B cell (primary cell): Measurements from ENCODE around the gene MON2.

Experiments
- CTCF ChIP-seq: fragments of 200-600 bp; IDR thresholded peaks from one replicate; pipeline ENCODE4 v1.8.0; 2022; ENCODE audit warnings: antibody characterized with exemption, mild to moderate bottlenecking
- EZH2 ChIP-seq: IDR thresholded peaks from 2 replicates; pipeline ENCODE4 v1.6.1; 2012; ENCODE audit warnings: borderline replicate concordance, low read depth, mild to moderate bottlenecking, moderate library complexity, low read length; ENCODE audit not compliant: insufficient read depth, poor library complexity, severe bottlenecking

- TF ChIP-seq CTCF (no peak), EZH2 (no peak)
These were observed 165.1 kb downstream of the MON2 start for GRCh38 chr12:62631471-62632410.
